Measurements from ENCODE around the gene TEX14.
"Not testable (repeated sequence)": the region's sequence is repeated elsewhere in the genome, so short reads cannot be mapped to it uniquely, and the experiment has no call there.

Gene TEX14

DNA sequence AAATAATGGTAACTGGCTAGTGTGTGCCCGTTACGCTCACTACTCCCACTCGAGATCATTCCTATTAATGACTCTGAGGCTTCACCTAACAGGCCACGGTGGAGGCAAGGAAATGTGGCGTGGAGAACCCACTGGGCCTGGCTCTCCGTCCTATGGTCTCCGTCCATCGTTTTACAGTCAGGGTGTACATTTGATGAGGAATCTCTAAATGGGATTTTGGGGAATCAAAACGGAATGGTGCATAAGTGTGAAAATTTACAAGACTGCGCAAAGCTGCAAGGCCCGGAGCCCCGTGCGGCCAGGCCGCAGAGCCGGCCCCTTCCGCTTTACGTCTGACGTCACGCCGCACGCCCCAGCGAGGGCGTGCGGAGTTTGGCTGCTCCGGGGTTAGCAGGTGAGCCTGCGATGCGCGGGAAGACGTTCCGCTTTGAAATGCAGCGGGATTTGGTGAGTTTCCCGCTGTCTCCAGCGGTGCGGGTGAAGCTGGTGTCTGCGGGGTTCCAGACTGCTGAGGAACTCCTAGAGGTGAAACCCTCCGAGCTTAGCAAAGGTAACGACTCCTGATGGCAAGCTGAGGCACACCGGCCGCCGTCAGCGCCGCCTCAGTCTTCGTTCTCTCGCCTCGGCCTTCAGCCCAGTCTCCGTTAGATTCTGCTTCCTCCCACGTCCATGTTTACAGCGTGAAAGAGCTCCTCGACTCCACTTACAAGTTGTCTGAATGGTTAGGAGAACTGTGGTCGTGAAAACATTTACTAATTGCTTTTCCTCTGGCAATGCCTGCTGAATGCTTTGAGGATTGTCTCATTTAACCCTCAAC, 602 bp upstream of the TEX14 start, which contains the start of gene RAD51C:
Gene RAD51C, plus strand, starts transcription at position 364 of the 817 bp plus-strand sequence. Its CDS starts 42 bp downstream, at position 406.
- peak; percentile 97 for DNase-seq (ENCODE audit: low spot score)

DNA sequence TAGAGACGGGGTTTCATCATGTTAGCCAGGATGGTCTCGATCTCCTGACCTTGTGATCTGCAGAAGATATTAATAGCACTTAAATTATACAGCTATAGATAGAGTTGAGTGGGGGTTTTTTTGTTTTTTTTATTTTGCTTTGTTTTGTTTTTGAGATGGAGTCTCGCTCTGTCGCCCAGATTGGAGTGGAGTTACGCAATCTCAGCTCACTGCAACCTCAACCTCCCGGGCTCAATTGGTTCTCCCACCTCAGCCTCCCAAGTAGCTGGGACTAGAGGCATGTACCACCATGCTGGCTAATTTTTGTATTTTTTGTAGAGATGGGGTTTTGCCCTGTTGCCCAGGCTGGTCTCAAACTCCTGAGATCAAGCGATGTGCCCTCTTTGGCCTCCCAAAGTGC, 1.8 kb downstream of the TEX14 start:
- not testable (repeated sequence) for DNase-seq (ENCODE audit: low spot score)

DNA sequence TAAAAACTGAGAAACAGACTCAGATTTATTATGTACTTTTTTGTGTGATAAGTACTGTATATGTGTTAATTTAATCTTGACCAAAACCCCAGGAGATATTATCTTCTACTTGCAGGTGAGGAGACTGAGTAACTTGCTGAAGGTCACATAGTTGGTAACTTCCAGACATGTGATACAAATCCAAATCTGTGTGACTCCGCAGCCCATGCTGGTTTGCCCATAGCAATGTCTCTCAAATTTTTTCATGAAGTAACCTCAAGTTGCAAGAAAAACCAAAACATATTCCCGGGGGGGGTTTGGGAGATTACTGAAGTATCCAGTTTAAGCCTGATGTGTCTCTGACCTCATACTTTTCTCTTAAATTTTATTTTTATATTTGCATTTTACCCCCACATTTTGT, 3.3 kb downstream of the TEX14 start:
- no peak for DNase-seq (ENCODE audit: low spot score)

DNA sequence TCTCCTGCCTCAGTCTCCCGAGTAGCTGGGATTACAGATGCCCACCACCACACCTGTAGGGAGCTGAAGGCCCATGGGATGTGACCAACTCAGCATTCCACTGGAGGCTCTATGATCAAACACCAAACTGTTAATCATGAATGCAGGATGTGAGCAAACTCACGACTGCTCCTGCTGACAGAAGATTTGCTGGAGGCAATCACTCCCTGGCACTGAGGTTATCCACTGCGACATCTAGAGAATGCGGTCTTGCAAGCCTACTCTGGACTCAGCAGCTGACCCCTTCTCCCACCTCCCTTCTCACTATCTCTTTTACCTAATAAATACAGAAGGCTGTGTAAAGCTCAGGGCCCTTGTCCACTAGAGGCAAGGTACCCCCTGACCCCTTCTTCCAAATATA, 4.9 kb downstream of the TEX14 start:
- no peak for DNase-seq (ENCODE audit: low spot score)

DNA sequence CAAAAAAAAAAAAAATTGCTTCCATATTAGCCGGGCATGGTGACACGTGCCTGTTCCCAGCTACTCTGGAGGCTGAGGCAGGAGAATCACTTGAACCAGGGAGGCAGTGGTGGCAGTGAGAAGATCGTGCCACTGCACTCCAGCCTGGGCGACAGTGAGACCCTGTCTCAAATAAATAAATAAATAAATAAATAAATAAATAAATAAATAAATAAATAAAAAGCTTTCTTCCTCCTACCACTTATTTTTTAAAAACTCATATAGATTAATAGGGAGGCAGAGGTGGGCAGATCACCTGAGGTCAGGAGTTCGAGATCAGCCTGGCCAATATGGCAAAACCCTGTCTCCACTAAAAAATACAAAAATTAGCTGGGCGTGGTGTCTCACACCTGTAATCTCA, 7.4 kb downstream of the TEX14 start:
- DNase-seq (ENCODE audit: low spot score), result not testable (repeated sequence)

DNA sequence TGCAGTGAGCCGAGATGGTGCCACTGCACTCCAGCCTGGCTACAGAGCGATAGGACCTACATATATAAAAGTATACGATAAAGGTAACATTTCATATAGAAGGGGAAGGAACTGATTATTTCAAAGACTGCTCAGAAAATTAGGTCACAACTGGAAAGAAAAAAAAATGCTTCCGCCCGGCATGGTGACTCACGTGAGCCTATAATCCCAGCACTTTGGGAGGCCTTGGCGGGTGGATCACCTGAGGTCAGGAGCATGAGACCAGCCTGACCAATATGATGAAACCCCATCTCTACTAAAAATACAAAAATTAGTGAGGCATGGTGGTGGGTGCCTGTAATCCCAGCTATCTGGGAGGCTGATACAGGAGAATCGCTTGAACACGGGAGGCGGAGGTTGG, 7.8 kb downstream of the TEX14 start:
- DNase-seq (ENCODE audit: low spot score), result no peak

DNA sequence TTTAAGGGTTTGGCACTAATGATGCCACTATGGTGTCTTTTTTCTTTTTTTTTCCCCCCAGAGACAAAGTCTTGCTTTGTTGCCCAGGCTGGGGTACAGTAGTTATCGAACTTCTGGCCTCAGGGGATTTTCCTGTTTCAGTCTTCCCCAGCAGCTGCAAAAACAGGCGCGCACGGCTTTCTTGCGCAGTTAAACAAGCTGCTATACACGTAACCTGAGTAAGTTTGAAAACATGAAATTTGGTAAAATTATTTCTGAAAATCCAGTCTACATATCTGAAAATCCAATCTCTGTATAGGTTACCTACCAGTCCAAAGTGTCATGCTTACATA, 11.8 kb downstream of the TEX14 start:
- no peak for DNase-seq (ENCODE audit: low spot score)

DNA sequence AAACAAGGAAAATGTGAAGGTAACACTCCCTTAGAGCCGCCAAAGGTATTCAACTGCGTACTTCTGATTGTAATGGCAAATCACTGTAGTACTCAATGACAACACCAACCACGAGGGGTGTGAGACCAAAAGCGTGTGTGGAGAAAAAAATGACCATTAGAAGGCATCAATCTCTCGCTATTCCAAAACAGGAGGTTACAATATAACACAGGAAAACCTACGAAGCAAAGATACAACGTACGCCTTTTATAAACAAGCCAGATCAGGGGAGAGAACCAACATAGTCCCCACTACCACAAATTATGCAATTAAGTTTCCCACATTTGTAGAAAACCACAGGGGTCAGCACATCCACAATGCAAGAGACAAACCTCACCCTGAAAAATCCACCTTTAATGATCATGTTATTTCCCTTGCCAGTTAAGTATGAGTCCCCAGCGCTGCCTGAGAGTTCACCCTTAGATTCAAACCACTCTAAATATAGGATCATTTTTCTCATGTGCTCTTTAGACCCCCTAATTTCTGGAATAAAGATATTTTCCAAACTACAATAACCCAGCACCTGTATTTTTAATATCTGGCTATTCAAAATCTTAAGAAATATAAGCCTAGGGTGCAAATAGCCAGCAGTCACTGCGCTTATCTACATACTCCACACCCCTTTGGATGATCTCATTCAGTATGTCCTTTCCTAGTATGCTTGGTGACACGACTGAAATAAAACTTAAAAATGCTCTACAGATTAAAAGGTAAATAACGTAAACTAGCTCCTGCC, 12.4 kb downstream of the TEX14 start:
- no peak for DNase-seq (ENCODE audit: low spot score)

DNA sequence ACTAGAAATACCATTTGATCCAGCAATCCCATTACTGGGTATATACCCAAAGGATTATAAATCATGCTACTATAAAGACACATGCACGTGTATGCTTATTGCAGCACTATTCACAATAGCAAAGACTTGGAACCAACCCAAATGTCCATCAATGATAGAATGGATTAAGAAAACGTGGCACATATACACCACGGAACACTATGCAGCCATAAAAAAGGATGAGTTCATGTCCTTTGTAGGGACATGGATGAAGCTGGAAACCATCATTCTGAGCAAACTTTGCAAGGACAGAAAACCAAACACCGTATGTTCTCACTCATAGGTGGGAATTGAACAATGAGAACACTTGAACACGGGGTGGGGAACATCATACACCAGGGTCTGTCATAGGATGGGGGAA, 13.6 kb downstream of the TEX14 start:
- DNase-seq (ENCODE audit: low spot score), result not testable (repeated sequence)

DNA sequence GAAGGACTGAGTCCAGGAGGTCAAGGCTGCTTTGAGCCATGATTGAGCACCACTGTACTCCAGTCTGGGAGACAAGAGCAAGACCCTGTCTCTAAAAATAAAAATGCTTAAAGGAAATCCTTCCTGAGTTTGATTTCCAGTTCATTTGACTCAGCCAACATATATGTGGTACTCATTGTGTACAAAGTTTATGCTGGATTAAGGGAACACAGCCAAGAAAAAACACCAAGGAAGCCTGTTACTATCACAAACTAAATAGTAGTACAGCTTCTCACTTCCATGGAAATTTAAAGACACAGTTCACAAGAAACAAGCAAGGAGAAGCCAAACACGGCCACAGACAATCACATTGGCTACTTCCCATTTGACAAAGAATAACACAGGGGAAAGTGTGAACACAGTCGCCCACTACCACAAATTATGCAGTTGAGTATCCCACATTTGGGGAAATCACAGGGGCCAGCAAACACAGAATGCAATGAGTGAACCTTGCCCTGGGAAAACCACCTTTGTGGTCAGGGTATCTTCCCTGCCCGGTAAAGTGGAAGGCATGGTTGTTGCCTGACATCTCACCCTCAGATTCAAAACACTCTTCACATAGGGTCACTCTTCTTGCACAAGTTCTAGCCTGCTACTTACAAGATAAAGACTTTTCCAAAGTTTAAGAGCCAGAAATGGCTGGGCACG, 14.5 kb downstream of the TEX14 start:
- DNase-seq (ENCODE audit: low spot score), result no peak

DNA sequence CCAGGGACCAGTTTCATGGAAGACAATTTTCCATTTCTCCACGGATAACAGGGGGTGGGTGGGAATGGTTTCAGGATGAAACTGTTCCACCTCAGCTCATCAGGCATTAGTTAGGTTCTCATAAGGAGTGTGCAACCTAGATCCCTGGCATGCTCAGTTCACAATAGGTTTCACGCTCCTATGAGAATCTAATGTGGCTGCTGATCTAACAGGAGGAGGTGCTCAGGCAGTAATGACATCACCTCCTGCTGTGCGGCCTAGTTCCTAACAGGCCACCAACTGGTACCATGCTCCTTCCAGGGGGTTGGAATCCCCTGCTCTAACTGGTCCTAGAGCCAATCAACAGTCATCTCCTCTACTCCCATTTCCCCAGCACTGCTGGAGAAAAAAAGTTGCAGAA, 19.9 kb downstream of the TEX14 start:
- DNase-seq (ENCODE audit: low spot score), result no peak

DNA sequence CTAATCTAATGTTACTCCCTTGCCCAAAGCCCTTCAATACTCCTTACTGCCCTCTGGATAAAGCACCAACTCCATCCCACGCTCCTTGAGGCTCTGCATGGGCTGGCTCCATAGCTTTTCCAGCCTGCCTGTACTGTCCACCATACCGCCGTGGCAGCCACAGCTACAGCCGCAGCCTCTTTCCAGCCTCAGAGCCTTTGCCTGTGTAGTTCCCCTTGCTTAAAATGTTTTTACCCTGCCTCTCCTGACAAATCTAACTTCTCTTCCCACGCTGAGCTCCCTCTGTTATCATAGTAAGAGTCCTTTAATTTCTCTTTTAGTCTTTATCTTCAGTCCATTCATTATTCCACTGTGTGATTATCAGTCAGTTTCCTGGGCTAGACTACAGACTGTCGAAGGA, 22.0 kb downstream of the TEX14 start:
- DNase-seq (ENCODE audit: low spot score), result no peak

DNA sequence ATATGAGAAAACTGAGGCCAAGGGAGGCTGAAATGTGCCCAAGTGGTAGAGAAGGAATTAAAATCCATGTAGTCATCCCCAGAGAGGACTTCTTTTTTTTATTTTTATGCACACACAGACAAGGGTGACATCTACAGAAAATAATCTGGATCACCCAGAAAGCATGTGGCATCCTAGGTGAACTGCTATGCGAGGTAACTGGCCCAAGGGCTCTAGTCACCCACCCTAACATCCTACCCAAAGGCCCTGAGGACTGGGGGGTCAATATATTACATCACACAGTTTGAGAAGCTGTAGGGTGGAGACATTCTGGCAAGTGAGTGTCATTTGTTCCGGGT, 23.3 kb downstream of the TEX14 start:
- no peak for DNase-seq (ENCODE audit: low spot score)

DNA sequence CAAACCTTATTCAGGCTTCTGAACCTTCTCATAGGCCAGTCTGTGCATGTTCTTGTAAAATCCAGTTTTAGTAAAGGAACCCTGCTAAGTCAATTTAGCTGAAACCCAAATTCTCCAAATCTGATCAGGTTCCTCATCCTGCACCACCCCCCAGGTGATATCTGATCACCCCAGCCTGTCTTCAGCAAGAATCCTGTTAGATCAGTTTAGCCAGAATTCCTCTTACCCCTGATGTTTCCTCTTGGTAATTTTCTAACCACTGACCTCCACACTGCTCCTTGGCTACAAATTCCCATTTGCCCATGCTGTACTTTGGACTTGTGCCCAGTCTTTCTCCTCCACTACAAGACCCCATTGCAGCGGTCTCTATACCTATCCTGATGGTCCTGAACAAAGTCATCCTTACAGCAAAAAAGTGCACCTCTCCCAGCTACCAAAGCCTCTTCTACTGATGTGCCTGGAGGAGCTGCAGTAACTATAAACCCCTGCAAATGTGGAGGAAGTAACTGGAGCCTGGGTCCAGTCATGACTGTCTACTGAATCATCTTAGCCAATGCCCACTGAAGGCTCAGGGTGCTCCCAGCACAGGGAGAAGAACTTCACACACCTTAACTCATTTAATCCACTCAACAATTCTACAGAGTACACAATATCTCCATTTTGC, 23.8 kb downstream of the TEX14 start:
- no peak for DNase-seq (ENCODE audit: low spot score)

DNA sequence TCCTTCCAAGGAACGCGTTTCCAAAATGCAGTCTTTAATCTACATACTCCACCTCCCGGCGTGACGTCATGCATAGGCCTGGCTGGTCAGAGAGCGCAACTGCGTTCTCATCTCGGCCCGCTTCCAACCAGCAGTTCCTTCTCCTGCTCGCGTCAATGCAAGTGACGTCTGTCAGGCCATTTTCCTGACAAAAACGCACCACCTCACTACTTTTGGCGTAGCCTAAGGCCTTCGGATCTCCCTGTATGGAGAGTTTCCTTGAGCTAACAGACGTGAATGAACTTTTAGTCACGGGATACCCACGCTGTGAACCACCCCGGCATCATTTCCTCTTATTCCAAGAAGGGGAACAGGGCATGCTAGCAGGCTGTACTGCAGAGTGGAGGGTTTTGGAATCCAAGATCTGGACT, 25.0 kb downstream of the TEX14 start:
- no peak for DNase-seq (ENCODE audit: low spot score)

DNA sequence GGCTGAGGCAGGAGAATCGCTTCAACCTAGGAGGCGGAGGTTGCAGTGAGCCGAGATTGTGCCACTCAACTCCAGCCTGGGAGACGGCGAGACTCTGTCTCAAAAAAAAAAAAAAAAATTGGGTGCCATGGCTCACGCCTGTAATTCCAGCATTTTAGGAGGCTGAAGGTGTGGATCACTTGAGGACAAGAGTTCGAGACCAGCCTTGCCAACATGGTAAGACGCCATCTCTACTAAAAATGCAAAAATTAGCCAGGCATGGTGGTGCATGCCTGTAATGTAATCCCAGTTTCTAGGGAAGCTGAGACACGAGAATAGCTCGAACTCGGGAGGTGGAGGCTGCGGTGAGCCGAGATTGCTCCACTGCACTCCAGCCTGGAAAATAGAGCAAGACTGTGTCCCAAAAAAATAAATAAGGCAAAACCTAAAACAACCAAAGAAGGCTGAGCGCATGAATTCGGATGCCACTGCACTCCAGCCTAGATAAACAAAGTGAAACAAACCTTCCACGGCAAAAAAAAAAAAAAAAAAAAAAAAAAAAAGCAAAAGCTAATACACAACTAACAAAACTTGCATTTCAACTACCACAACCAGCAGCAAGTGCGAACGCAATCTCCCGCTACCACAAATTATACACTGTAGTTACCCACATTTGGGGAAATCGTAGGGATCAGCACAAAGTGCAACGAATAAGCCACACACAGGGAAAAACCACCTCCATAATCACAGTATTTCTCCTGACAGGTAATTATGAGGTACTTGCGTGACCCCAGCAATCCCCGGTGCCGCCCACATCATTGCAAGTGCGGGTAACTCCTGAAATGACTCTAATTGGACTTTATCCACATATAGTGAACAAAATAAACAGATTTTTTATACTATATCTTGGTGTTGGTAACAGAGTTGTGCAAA, 25.6 kb downstream of the TEX14 start:
- no peak for DNase-seq (ENCODE audit: low spot score)

DNA sequence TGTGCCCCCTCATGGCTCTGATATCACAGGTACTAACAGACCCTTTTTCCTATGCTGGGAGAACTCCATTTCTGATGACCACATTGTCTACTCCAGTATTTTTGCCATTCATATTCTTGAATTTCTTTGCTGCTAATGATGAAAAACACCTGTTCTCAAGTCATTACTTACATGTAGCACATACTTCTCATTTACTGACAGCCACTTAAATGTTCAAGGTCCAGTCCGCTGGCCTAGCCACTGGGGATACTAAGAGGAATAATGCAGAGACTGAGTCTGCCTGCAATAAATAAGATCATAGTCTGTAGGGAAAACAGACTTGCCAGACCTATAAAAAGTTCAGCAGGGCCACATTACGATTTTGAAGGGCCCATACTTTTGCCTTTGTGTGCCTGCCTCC, 27.5 kb downstream of the TEX14 start:
- DNase-seq (ENCODE audit: low spot score), result no peak

DNA sequence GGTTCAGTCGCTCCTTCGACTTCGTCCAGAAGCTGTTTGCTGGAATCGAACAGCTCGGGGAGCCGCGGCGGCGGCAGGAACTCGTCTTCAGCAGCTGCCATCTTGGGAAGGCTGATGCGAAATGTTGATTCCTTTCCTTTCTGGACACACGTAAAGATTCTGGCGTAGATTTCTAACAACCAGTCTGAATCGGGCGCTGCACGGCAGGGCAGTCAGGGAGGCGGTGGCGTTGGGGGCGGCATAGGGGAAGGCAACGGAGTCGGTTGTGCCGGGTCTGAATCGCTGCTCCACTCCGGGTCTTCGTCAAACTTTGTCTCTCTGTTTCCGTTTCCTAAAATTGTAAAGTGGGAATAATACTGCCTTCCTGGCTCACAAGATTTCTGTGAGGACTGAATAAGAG, 30.3 kb downstream of the TEX14 start:
- DNase-seq (ENCODE audit: low spot score), result no peak

DNA sequence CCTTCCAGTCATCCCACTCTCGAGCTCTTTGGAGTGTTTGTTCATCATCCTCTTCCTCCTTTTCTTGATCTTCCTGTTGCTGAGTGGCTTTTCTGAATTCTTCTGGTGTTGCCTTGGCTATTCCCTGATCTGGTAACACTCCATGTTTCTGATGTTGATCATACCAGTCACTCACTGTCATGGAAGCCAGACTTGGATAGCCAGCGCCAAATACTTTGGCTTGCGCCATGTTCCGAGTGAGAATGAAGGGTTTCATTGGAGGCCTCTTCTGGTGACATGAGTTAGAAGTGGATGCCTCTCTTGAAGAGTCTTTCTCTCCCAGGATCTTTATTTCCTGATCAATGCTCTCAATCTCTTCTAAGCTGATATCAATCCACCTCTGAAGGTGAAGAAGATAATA, 31.2 kb downstream of the TEX14 start:
- DNase-seq (ENCODE audit: low spot score), result no peak

DNA sequence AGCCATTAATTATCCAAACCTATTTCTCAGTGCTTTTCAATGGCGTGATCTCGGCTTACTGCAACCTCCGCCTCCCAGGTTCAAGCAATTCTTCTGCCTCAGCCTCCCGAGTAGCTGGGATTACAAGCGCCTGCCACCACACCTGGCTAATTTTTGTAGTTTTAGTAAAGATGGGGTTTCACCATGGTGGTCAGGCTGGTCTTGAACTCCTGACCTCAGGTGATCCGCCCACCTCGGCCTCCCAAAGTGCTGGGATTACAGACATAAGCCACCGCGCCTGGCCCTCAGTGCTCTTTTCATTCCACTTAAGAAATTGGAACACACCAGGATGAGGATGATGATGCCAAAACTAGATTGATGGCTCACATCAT, 32.1 kb downstream of the TEX14 start:
- not testable (repeated sequence) for DNase-seq (ENCODE audit: low spot score)
